SK-N-MC (cell line): ENCODE results near the gene FBXL2.

Source experiments
- DNase-seq: peaks from one replicate; pipeline ENCODE4 v3.0.0-alpha.2; 2011; ENCODE audit warnings: low read depth, low spot score
- H3K27ac ChIP-seq: fragments of 200-600 bp; sonication (generic); 2 replicates; pipeline ENCODE4 v1.5.1; 2016; ENCODE audit warnings: mixed run types
- H3K36me3 ChIP-seq: fragments of 200-600 bp; sonication (generic); 2 replicates; pipeline ENCODE4 v1.6.1; 2017; ENCODE audit warnings: antibody characterized with exemption, low read length, mixed read lengths; ENCODE audit not compliant: insufficient read depth
- H3K4me3 ChIP-seq: fragments of 200-600 bp; sonication (generic); 2 replicates; pipeline ENCODE4 v1.5.1; 2016
- H3K9ac ChIP-seq: fragments of 200-600 bp; sonication (generic); 2 replicates; pipeline ENCODE4 v1.8.0; 2017; ENCODE audit warnings: mixed run types, mixed read lengths; ENCODE audit not compliant: insufficient read length
- H3K9me3 ChIP-seq: fragments of 200-600 bp; sonication (generic); 2 replicates; pipeline ENCODE4 v1.6.1; 2017; ENCODE audit warnings: low read depth, mild to moderate bottlenecking, antibody characterized with exemption, low read length, moderate library complexity, mixed read lengths
- EZH2 ChIP-seq: fragments of 200-600 bp; sonication (generic); IDR thresholded peaks from one replicate; pipeline ENCODE4 v1.6.1; 2017; ENCODE audit warnings: antibody characterized with exemption
- FOXP2 ChIP-seq: optimal IDR thresholded peaks from 2 replicates; pipeline ENCODE3; 2011; ENCODE audit warnings: mild to moderate bottlenecking, moderate library complexity; ENCODE audit not compliant: insufficient read depth; ENCODE audit errors: extremely low read length, control extremely low read depth
- POLR2AphosphoS5 ChIP-seq: IDR thresholded peaks from 2 replicates; pipeline ENCODE4 v1.6.1; 2012; ENCODE audit warnings: mild to moderate bottlenecking, low read depth, low read length, borderline replicate concordance

FBXL2 gene

GRCh38 chr3:33386631-33387030, 109.4 kb downstream of the FBXL2 start:
- Histone ChIP-seq H3K4me3 (no peak overlapping the region), H3K9me3 (no peaks in the 10 kb centered on the region), H3K27ac (no peak overlapping the region), H3K9ac (no peak overlapping the region), H3K36me3 (peaks cover 17% of the 10 kb centered on the region; the same call in 1 of the 2 replicates)
- no peak for TF ChIP-seq POLR2AphosphoS5
- DNase-seq = no peak

GRCh38 chr3:33388374-33389100, 111.3 kb downstream of the FBXL2 start:
- H3K36me3 ChIP-seq = peaks cover 26% of the 10 kb centered on the region; the same call in 1 of the 2 replicates
- no peak for DNase-seq
- H3K9ac ChIP-seq = no peak overlapping the region
- no peak overlapping the region for H3K27ac ChIP-seq
- H3K9me3 ChIP-seq = no peaks in the 10 kb centered on the region
- TF ChIP-seq FOXP2 = no peak
- no peak overlapping the region for H3K4me3 ChIP-seq

GRCh38 chr3:33389908-33390307, 112.7 kb downstream of the FBXL2 start:
- Histone ChIP-seq H3K9me3 (no peaks in the 10 kb centered on the region), H3K4me3 (no peak overlapping the region), H3K36me3 (peaks cover 26% of the 10 kb centered on the region; the same call in 1 of the 2 replicates), H3K27ac (no peak overlapping the region), H3K9ac (no peak overlapping the region)
- DNase-seq = no peak
- TF ChIP-seq EZH2 (no peak), POLR2AphosphoS5 (no peak), FOXP2 (no peak)

- Histone ChIP-seq H3K4me3 (no peak overlapping the region), H3K27ac (no peak overlapping the region), H3K36me3 (peaks cover 14% of the 10 kb centered on the region; the same call in 1 of the 2 replicates)
Observed at GRCh38 chr3:33391255-33391995, 114.2 kb downstream of the FBXL2 start.

GRCh38 chr3:33392144-33392543, 114.9 kb downstream of the FBXL2 start:
- DNase-seq = no peak
- peaks cover 21% of the 10 kb centered on the region; the same call in 1 of the 2 replicates for H3K36me3 ChIP-seq
- no peak overlapping the region for H3K4me3 ChIP-seq
- no peak for TF ChIP-seq FOXP2
- TF ChIP-seq POLR2AphosphoS5 = no peak
- TF ChIP-seq EZH2 = no peak
- H3K9ac ChIP-seq = no peak overlapping the region
- H3K27ac ChIP-seq = no peak overlapping the region
- no peaks in the 10 kb centered on the region for H3K9me3 ChIP-seq

More at GRCh38 chr3:33391255-33391995, 114.2 kb downstream of the FBXL2 start:
- no peak for TF ChIP-seq POLR2AphosphoS5
- no peak for TF ChIP-seq EZH2
- TF ChIP-seq FOXP2 = no peak
- Histone ChIP-seq H3K9me3 (no peaks in the 10 kb centered on the region), H3K9ac (no peak overlapping the region)
- DNase-seq = no peak

- no peak overlapping the region for H3K27ac ChIP-seq
- no peaks in the 10 kb centered on the region for H3K9me3 ChIP-seq
- H3K36me3 ChIP-seq = peaks cover 25% of the 10 kb centered on the region; the same call in 1 of the 2 replicates
- no peak overlapping the region for H3K9ac ChIP-seq
- H3K4me3 ChIP-seq = no peak overlapping the region
- TF ChIP-seq FOXP2 (no peak), POLR2AphosphoS5 (no peak), EZH2 (no peak)
- no peak for DNase-seq
Observed at GRCh38 chr3:33392703-33393125, 115.5 kb downstream of the FBXL2 start.

- DNase-seq = no peak
- Histone ChIP-seq H3K4me3 (no peak overlapping the region), H3K9ac (no peak overlapping the region), H3K27ac (no peak overlapping the region), H3K9me3 (no peaks in the 10 kb centered on the region), H3K36me3 (peaks cover 37% of the 10 kb centered on the region; the same call in 1 of the 2 replicates)
- TF ChIP-seq EZH2 (no peak), FOXP2 (no peak)
Observed at GRCh38 chr3:33394403-33395054, 117.3 kb downstream of the FBXL2 start.

GRCh38 chr3:33395900-33396299, 118.7 kb downstream of the FBXL2 start:
- TF ChIP-seq EZH2 (no peak), POLR2AphosphoS5 (no peak), FOXP2 (no peak)
- Histone ChIP-seq H3K9ac (no peak overlapping the region), H3K9me3 (no peaks in the 10 kb centered on the region), H3K27ac (no peak overlapping the region), H3K36me3 (peaks cover 44% of the 10 kb centered on the region; the same call in 1 of the 2 replicates), H3K4me3 (no peak overlapping the region)
- DNase-seq = no peak
